ENCODE data around the gene CLDN5. TPM values are rescaled to one million over a fixed set of nuclear protein-coding genes. Genes with fewer than 3 reads are reported as not detected.
A peak's percentile ranks its signal among the peaks of the same experiment; 100 is the strongest.

The CLDN5 gene
- total RNA-seq, 2 donors from 2014 or later = 0.20 to 0.66 TPM

- peak overlapping the region; percentile 45 for H3K27ac ChIP-seq (ENCODE audit: low read depth, low read length)
- peaks cover 33% of the 10 kb centered on the region for H3K27me3 ChIP-seq (ENCODE audit: control insufficient read depth, insufficient read depth, low read length, poor library complexity, severe bottlenecking)
- peaks cover 35% of the 10 kb centered on the region for H3K27me3 Mint-ChIP-seq (ENCODE audit: insufficient read depth)
- no peaks in the 10 kb centered on the region for H3K36me3 ChIP-seq (ENCODE audit: control insufficient read depth, insufficient read depth, low read length)
- H3K36me3 Mint-ChIP-seq (ENCODE audit: low read depth) = no peaks in the 10 kb centered on the region
- WGBS, 2 experiments (ENCODE audit: insufficient coverage in 1 of 2, insufficient read length in 1 of 2) = 89 to 91% methylated on average over 15 to 17 of the region's 17 CpGs
- H3K4me1 ChIP-seq (ENCODE audit: control insufficient read depth, insufficient read depth, low read length) = peaks cover 15% of the 10 kb centered on the region
- no peak overlapping the region for H3K4me3 Mint-ChIP-seq
- no peaks in the 10 kb centered on the region for H3K9me3 ChIP-seq (ENCODE audit: control insufficient read depth, low read length)
- H3K27ac Mint-ChIP-seq = no peak overlapping the region
- no peaks in the 10 kb centered on the region for H3K9me3 Mint-ChIP-seq
- peak; percentile 27 for DNase-seq
- peaks cover 14% of the 10 kb centered on the region for H3K4me1 Mint-ChIP-seq
- H3K4me3 ChIP-seq (ENCODE audit: low read length) = no peak overlapping the region
- H3K9ac ChIP-seq (ENCODE audit: extremely low read depth, low read length, poor library complexity, severe bottlenecking) = no peak overlapping the region
- TF ChIP-seq, protein P1, sequence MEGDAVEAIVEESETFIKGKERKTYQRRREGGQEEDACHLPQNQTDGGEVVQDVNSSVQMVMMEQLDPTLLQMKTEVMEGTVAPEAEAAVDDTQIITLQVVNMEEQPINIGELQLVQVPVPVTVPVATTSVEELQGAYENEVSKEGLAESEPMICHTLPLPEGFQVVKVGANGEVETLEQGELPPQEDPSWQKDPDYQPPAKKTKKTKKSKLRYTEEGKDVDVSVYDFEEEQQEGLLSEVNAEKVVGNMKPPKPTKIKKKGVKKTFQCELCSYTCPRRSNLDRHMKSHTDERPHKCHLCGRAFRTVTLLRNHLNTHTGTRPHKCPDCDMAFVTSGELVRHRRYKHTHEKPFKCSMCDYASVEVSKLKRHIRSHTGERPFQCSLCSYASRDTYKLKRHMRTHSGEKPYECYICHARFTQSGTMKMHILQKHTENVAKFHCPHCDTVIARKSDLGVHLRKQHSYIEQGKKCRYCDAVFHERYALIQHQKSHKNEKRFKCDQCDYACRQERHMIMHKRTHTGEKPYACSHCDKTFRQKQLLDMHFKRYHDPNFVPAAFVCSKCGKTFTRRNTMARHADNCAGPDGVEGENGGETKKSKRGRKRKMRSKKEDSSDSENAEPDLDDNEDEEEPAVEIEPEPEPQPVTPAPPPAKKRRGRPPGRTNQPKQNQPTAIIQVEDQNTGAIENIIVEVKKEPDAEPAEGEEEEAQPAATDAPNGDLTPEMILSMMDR (conservative IDR thresholded peaks at IDR 0.05) = no peak
These were observed 3.7 kb upstream of the CLDN5 start for GRCh38 chr22:19527861-19528417.

GRCh38 chr22:19527321-19527721, 3.1 kb upstream of the CLDN5 start:
- peaks cover 39% of the 10 kb centered on the region for H3K27me3 ChIP-seq (ENCODE audit: control insufficient read depth, insufficient read depth, low read length, poor library complexity, severe bottlenecking)
- Mint-ChIP-seq H3K27ac (no peak overlapping the region), H3K9me3 (no peaks in the 10 kb centered on the region), H3K36me3 (ENCODE audit: low read depth) (no peaks in the 10 kb centered on the region), H3K27me3 (ENCODE audit: insufficient read depth) (peaks cover 41% of the 10 kb centered on the region), H3K4me1 (peaks cover 16% of the 10 kb centered on the region), H3K4me3 (no peak overlapping the region)
- DNase-seq = peak; percentile 47
- H3K27ac ChIP-seq (ENCODE audit: low read depth, low read length) = peak overlapping the region; percentile 45
- H3K4me3 ChIP-seq (ENCODE audit: low read length) = no peak overlapping the region
- H3K9ac ChIP-seq (ENCODE audit: extremely low read depth, low read length, poor library complexity, severe bottlenecking) = no peak overlapping the region
- H3K36me3 ChIP-seq (ENCODE audit: control insufficient read depth, insufficient read depth, low read length) = no peaks in the 10 kb centered on the region
- WGBS, 2 experiments (ENCODE audit: insufficient coverage in 1 of 2, insufficient read length in 1 of 2) = 85 to 91% methylated on average over 4 to 5 of the region's 5 CpGs
- TF ChIP-seq, protein P1 (conservative IDR thresholded peaks at IDR 0.05) = no peak
- H3K4me1 ChIP-seq (ENCODE audit: control insufficient read depth, insufficient read depth, low read length) = peaks cover 15% of the 10 kb centered on the region
- no peaks in the 10 kb centered on the region for H3K9me3 ChIP-seq (ENCODE audit: control insufficient read depth, low read length)

DNA sequence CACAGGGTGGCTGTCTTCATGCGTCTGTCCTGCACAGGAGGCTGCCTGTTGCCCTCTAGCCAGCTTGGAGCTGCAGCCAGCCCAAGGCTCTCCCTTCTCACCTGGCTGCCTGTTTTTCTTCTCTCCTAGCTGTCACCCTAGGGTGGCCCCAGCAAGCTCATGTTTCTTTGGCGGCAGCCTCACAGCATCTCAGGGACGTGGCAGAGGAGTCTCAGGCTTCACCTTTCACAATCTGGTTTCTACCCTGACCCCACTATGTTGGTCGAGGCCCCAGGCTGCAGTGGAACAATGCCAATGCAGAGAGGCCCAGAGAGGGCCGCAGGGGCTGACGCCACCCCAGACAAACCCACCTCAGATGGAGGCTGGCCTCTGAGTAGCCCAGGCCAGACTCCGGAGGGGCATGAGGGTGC, 2.5 kb upstream of the CLDN5 start:
- H3K27me3 Mint-ChIP-seq (ENCODE audit: insufficient read depth) = peaks cover 44% of the 10 kb centered on the region
- 82 to 85% methylated on average over 7 of the region's 7 CpGs for WGBS, 2 experiments (ENCODE audit: insufficient coverage in 1 of 2, insufficient read length in 1 of 2)
- H3K4me3 Mint-ChIP-seq = no peak overlapping the region
- H3K4me1 Mint-ChIP-seq = peaks cover 16% of the 10 kb centered on the region
- H3K27ac Mint-ChIP-seq = no peak overlapping the region
- H3K4me1 ChIP-seq (ENCODE audit: control insufficient read depth, insufficient read depth, low read length) = peaks cover 15% of the 10 kb centered on the region
- no peaks in the 10 kb centered on the region for H3K9me3 ChIP-seq (ENCODE audit: control insufficient read depth, low read length)
- H3K27me3 ChIP-seq (ENCODE audit: control insufficient read depth, insufficient read depth, low read length, poor library complexity, severe bottlenecking) = peaks cover 45% of the 10 kb centered on the region
- H3K4me3 ChIP-seq (ENCODE audit: low read length) = no peak overlapping the region
- no peaks in the 10 kb centered on the region for H3K36me3 Mint-ChIP-seq (ENCODE audit: low read depth)
- no peaks in the 10 kb centered on the region for H3K36me3 ChIP-seq (ENCODE audit: control insufficient read depth, insufficient read depth, low read length)
- peak; percentile 32 for DNase-seq
- H3K9ac ChIP-seq (ENCODE audit: extremely low read depth, low read length, poor library complexity, severe bottlenecking) = no peak overlapping the region
- TF ChIP-seq, protein P1 (conservative IDR thresholded peaks at IDR 0.05) = no peak
- H3K9me3 Mint-ChIP-seq = no peaks in the 10 kb centered on the region
- no peak overlapping the region for H3K27ac ChIP-seq (ENCODE audit: low read depth, low read length)

Measured in endodermal cell (in vitro differentiated cells).